ENCODE data around the gene YBX2. TPM values are rescaled to one million over a fixed set of nuclear protein-coding genes. Genes with fewer than 3 reads are reported as not detected.
"Not testable (repeated sequence)": the region's sequence is repeated elsewhere in the genome, so short reads cannot be mapped to it uniquely, and the experiment has no call there.

Gene YBX2
- total RNA-seq, 1 donor from 2014 or later = 0.57 TPM

GRCh38 chr17:7336240-7337175 is 42.1 kb upstream of the YBX2 start, which contains the start of gene ACAP1:
Gene ACAP1 (plus strand): TSS chr17:7336529. CDS start chr17:7336735, 206 bp downstream.
- no peak for DNase-seq (ENCODE audit: low spot score)

GRCh38 chr17:7335765-7336164 is 41.3 kb upstream of the YBX2 start:
- not testable (repeated sequence) for H3K36me3 Mint-ChIP-seq (ENCODE audit: low read depth); H3K27me3 Mint-ChIP-seq (ENCODE audit: low read depth); H3K9me3 Mint-ChIP-seq (ENCODE audit: low read depth); H3K27ac Mint-ChIP-seq (ENCODE audit: unreplicated experiment); DNase-seq (ENCODE audit: low spot score); H3K4me3 Mint-ChIP-seq (ENCODE audit: unreplicated experiment); H3K4me1 Mint-ChIP-seq (ENCODE audit: low read depth)

More at GRCh38 chr17:7336240-7337175, 42.1 kb upstream of the YBX2 start, which contains the start of gene ACAP1:
- Mint-ChIP-seq H3K9me3 (ENCODE audit: low read depth) (no peaks in the 10 kb centered on the region), H3K4me1 (ENCODE audit: low read depth) (no peaks in the 10 kb centered on the region), H3K36me3 (ENCODE audit: low read depth) (no peaks in the 10 kb centered on the region), H3K4me3 (ENCODE audit: unreplicated experiment) (no peak within 1 kb of the TSS), H3K27ac (ENCODE audit: unreplicated experiment) (no peak within 1 kb of the TSS), H3K27me3 (ENCODE audit: low read depth) (peaks cover 6% of the 10 kb centered on the region)
- no peak for TF ChIP-seq CTCF (IDR thresholded peaks at IDR 0.05)

- Mint-ChIP-seq H3K27ac (ENCODE audit: unreplicated experiment) (no peak overlapping the region), H3K36me3 (ENCODE audit: low read depth) (no peaks in the 10 kb centered on the region), H3K9me3 (ENCODE audit: low read depth) (no peaks in the 10 kb centered on the region), H3K4me1 (ENCODE audit: low read depth) (peaks cover 1% of the 10 kb centered on the region), H3K4me3 (ENCODE audit: unreplicated experiment) (no peak overlapping the region), H3K27me3 (ENCODE audit: low read depth) (peaks cover 4% of the 10 kb centered on the region)
- TF ChIP-seq CTCF (IDR thresholded peaks at IDR 0.05) = no peak
- DNase-seq (ENCODE audit: low spot score) = no peak
Observed at GRCh38 chr17:7334938-7335538, 40.6 kb upstream of the YBX2 start.

- not testable (repeated sequence) for DNase-seq (ENCODE audit: low spot score); H3K27me3 Mint-ChIP-seq (ENCODE audit: low read depth); H3K27ac Mint-ChIP-seq (ENCODE audit: unreplicated experiment); H3K9me3 Mint-ChIP-seq (ENCODE audit: low read depth); H3K4me3 Mint-ChIP-seq (ENCODE audit: unreplicated experiment); H3K36me3 Mint-ChIP-seq (ENCODE audit: low read depth)
- peaks cover 16% of the 10 kb centered on the region for H3K4me1 Mint-ChIP-seq (ENCODE audit: low read depth)
Observed at GRCh38 chr17:7332600-7333069, 38.2 kb upstream of the YBX2 start.

- Mint-ChIP-seq H3K4me3 (ENCODE audit: unreplicated experiment) (no peak overlapping the region), H3K4me1 (ENCODE audit: low read depth) (peaks cover 19% of the 10 kb centered on the region), H3K36me3 (ENCODE audit: low read depth) (no peaks in the 10 kb centered on the region), H3K27me3 (ENCODE audit: low read depth) (peaks cover 3% of the 10 kb centered on the region), H3K9me3 (ENCODE audit: low read depth) (no peaks in the 10 kb centered on the region), H3K27ac (ENCODE audit: unreplicated experiment) (no peak overlapping the region)
- DNase-seq (ENCODE audit: low spot score) = no peak
- TF ChIP-seq CTCF (IDR thresholded peaks at IDR 0.05) = no peak
Observed at GRCh38 chr17:7332111-7332510, 37.7 kb upstream of the YBX2 start.

- Mint-ChIP-seq H3K4me1 (ENCODE audit: low read depth) (peaks cover 19% of the 10 kb centered on the region), H3K27me3 (ENCODE audit: low read depth) (no peaks in the 10 kb centered on the region), H3K4me3 (ENCODE audit: unreplicated experiment) (peak overlapping the region; percentile 95)
Observed at GRCh38 chr17:7330638-7331015, 36.2 kb upstream of the YBX2 start.

More at GRCh38 chr17:7330638-7331015, 36.2 kb upstream of the YBX2 start:
- H3K36me3 Mint-ChIP-seq (ENCODE audit: low read depth) = no peaks in the 10 kb centered on the region
- DNase-seq (ENCODE audit: low spot score) = no peak
- TF ChIP-seq CTCF (IDR thresholded peaks at IDR 0.05) = no peak
- H3K9me3 Mint-ChIP-seq (ENCODE audit: low read depth) = no peaks in the 10 kb centered on the region
- H3K27ac Mint-ChIP-seq (ENCODE audit: unreplicated experiment) = no peak overlapping the region
